CD4-positive, alpha-beta T cell treated with Interleukin-6 at 100 ng/mL for 8 hours (primary cell): ENCODE measurements around the gene ACTR1B.
"Not testable (repeated sequence)": the region's sequence is repeated elsewhere in the genome, so short reads cannot be mapped to it uniquely, and the experiment has no call there.

ENCODE experiments used
- DNase-seq: peaks from one replicate; pipeline ENCODE4 v3.0.0-alpha.2; 2020; ENCODE audit warnings: mixed read lengths, low spot score

Gene ACTR1B

GRCh38 chr2:97688062-97688827 lies 24.4 kb upstream of the ACTR1B start:
- no peak for DNase-seq

GRCh38 chr2:97687235-97687634 lies 23.4 kb upstream of the ACTR1B start:
- not testable (repeated sequence) for DNase-seq

- DNase-seq, result no peak
Observed at GRCh38 chr2:97678298-97678697, 14.5 kb upstream of the ACTR1B start.

GRCh38 chr2:97677480-97677879 lies 13.6 kb upstream of the ACTR1B start:
- no peak for DNase-seq

- DNase-seq, result no peak
Observed at GRCh38 chr2:97676620-97677019, 12.8 kb upstream of the ACTR1B start.

- DNase-seq, result no peak
Observed at GRCh38 chr2:97675430-97676113, 11.7 kb upstream of the ACTR1B start.

GRCh38 chr2:97673915-97674283 lies 10.1 kb upstream of the ACTR1B start:
- no peak for DNase-seq

GRCh38 chr2:97673182-97673914 lies 9.5 kb upstream of the ACTR1B start:
- no peak for DNase-seq

- DNase-seq, result not testable (repeated sequence)
Observed at GRCh38 chr2:97672606-97673140, 8.8 kb upstream of the ACTR1B start.

GRCh38 chr2:97671526-97671925 lies 7.7 kb upstream of the ACTR1B start:
- no peak for DNase-seq

- no peak for DNase-seq
Observed at GRCh38 chr2:97670471-97670870, 6.6 kb upstream of the ACTR1B start.

- DNase-seq, result no peak
Observed at GRCh38 chr2:97669448-97669847, 5.6 kb upstream of the ACTR1B start, which contains the start of gene C2orf92. Gene C2orf92 (plus strand): TSS chr2:97669713. CDS start chr2:97669789, 76 bp downstream.

GRCh38 chr2:97664636-97664970 lies 759 bp upstream of the ACTR1B start:
- DNase-seq, result no peak

- DNase-seq, result no peak
Observed at GRCh38 chr2:97663626-97663961, 250 bp downstream of the ACTR1B start.

- peak; percentile 55 for DNase-seq
Observed at GRCh38 chr2:97662895-97663625, 784 bp downstream of the ACTR1B start.

- DNase-seq, result no peak
Observed at GRCh38 chr2:97662386-97662894, 1.4 kb downstream of the ACTR1B start.

GRCh38 chr2:97661927-97662326 lies 1.9 kb downstream of the ACTR1B start:
- DNase-seq, result no peak

- no peak for DNase-seq
Observed at GRCh38 chr2:97660775-97661389, 3.0 kb downstream of the ACTR1B start.

GRCh38 chr2:97660044-97660774 lies 3.6 kb downstream of the ACTR1B start:
- DNase-seq, result no peak

- no peak for DNase-seq
Observed at GRCh38 chr2:97659256-97660043, 4.4 kb downstream of the ACTR1B start.
